Kidney (tissue), 14 donors: ENCODE data around the gene OSBPL9. TPM values are rescaled to one million over a fixed set of nuclear protein-coding genes. Genes with fewer than 3 reads are reported as not detected.

ENCODE experiments used
- DNase-seq, 5 donors: peaks; one replicate each; pipeline ENCODE4 v3.0.0-alpha.2; 2013 to 2020
- FAIRE-seq: peaks from 2 replicates; lab custom pipeline; 2012; peaks lifted over from hg19 to GRCh38; lab: Jason Lieb, UNC
- H3K27ac ChIP-seq, 2 donors: one replicate each; pipeline ENCODE4 v1.7.0; 2013; ENCODE audit warnings: low read depth in 2 of 2, low read length in 2 of 2, inconsistent platforms in 1 of 2
- H3K27me3 ChIP-seq: one replicate; pipeline ENCODE4 v1.7.1; 2013; ENCODE audit warnings: low read length, inconsistent platforms; ENCODE audit not compliant: control insufficient read depth, insufficient read depth
- H3K36me3 ChIP-seq, 3 donors: one replicate each; pipeline versions ENCODE4 v1.7.0 to v1.7.1; 2013; ENCODE audit warnings: low read length in 3 of 3, control low read depth in 1 of 3, inconsistent platforms in 1 of 3; ENCODE audit not compliant: insufficient read depth in 3 of 3, control insufficient read depth in 2 of 3
- H3K4me1 ChIP-seq, 3 donors: one replicate each; pipeline versions ENCODE4 v1.7.0 to v1.7.1; 2013; ENCODE audit warnings: low read length in 3 of 3, inconsistent platforms in 1 of 3, low read depth in 1 of 3; ENCODE audit not compliant: control insufficient read depth in 2 of 3, insufficient read depth in 2 of 3
- H3K4me3 ChIP-seq, 3 donors: one replicate each; pipeline versions ENCODE4 v1.7.0 to v1.8.1; 2013; ENCODE audit warnings: low read length in 3 of 3, control low read depth in 1 of 3, inconsistent platforms in 1 of 3
- H3K9ac ChIP-seq, 3 donors: one replicate each; pipeline versions ENCODE4 v1.7.0 to v1.7.1; 2013; ENCODE audit warnings: low read length in 3 of 3, control low read depth in 1 of 3, inconsistent platforms in 1 of 3
- H3K9me3 ChIP-seq, 3 donors: one replicate each; pipeline versions ENCODE4 v1.7.0 to v1.7.1; 2013; ENCODE audit warnings: low read length in 3 of 3, control low read depth in 1 of 3, inconsistent platforms in 1 of 3; ENCODE audit not compliant: control insufficient read depth in 2 of 3, insufficient read depth in 1 of 3
- intact Hi-C: fragments of 100-400 bp; cut with DNase I; formaldehyde crosslinking; loops from one replicate; pipeline ENCODE4 v1.11.1; 2022
- polyA plus RNA-seq: library from polyadenylated mRNA; stranded (reverse); fragments of 350-450 nt; fragmentation: Illumina TruSeq; extraction: RNeasy Lipid Tissue Mini Kit (QIAGEN cat#74804); gene quantifications from one replicate; pipeline ENCODE4 v1.2.3, GENCODE V29; 2014; ENCODE audit warnings: low read depth, low replicate concordance; ENCODE audit not compliant: insufficient read depth
- total RNA-seq: library from RNA; stranded (reverse); fragmentation: NEBNext Ultra II Directional; extraction: Animal tissue kit (Norgen Biotek cat#: 25700); gene quantifications from one replicate; pipeline ENCODE4 v1.2.1, GENCODE V29; 2021
- TF ChIP-seq, protein P1 (sequence below): IDR thresholded peaks from 3 replicates; pipeline ENCODE4 v1.5.1; 2012; ENCODE audit warnings: mild to moderate bottlenecking, moderate library complexity, borderline replicate concordance; ENCODE audit not compliant: insufficient read depth; ENCODE audit errors: extremely low read depth
- donor health status: control.
- donor health status: control.
- donor health status: control.
- donor health status: control.
- donor health status: control.
- donor health status: DM: yes; HTN: yes; CAD: no.
- donor health status: Normal renal cell carcinoma (clear cell type).

OSBPL9 gene
- total and polyA plus RNA-seq, 2 donors from 2014 or later: 73.2 to 76.6 TPM

DNA sequence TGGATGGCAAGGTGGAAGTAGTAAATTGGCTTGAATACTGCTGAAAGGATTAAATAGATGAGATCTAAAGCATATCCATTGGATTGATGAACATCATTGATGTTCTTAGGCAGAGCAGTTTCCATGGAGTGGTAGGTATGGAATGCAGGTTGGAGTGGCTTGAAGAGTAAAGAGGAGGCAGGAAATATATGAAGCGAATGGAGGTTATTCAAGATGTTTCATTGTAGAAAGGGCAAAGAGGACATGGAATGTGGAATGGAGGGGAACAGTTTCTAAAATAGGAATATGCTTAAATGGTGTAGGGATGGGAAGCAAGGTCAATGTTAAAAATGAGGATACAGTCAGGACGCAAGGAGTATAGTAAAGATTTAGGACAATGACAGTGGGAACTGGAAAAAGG lies 6.1 kb downstream of the OSBPL9 start:
- Histone ChIP-seq H3K4me3 (no peak overlapping the region), H3K4me1 (peaks cover 0 to 30% (median 17%) of the 10 kb centered on the region in 3 donors), H3K36me3 (no peaks in the 10 kb centered on the region), H3K9me3 (no peaks in the 10 kb centered on the region), H3K27ac (peak overlapping the region in 1 of 2 donors; percentile 32), H3K27me3 (no peaks in the 10 kb centered on the region), H3K9ac (no peak overlapping the region)
- intact Hi-C loops: no loop called here
- TF ChIP-seq, protein P1, sequence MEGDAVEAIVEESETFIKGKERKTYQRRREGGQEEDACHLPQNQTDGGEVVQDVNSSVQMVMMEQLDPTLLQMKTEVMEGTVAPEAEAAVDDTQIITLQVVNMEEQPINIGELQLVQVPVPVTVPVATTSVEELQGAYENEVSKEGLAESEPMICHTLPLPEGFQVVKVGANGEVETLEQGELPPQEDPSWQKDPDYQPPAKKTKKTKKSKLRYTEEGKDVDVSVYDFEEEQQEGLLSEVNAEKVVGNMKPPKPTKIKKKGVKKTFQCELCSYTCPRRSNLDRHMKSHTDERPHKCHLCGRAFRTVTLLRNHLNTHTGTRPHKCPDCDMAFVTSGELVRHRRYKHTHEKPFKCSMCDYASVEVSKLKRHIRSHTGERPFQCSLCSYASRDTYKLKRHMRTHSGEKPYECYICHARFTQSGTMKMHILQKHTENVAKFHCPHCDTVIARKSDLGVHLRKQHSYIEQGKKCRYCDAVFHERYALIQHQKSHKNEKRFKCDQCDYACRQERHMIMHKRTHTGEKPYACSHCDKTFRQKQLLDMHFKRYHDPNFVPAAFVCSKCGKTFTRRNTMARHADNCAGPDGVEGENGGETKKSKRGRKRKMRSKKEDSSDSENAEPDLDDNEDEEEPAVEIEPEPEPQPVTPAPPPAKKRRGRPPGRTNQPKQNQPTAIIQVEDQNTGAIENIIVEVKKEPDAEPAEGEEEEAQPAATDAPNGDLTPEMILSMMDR: no peak
- FAIRE-seq (no peak), DNase-seq (no peak)

DNA sequence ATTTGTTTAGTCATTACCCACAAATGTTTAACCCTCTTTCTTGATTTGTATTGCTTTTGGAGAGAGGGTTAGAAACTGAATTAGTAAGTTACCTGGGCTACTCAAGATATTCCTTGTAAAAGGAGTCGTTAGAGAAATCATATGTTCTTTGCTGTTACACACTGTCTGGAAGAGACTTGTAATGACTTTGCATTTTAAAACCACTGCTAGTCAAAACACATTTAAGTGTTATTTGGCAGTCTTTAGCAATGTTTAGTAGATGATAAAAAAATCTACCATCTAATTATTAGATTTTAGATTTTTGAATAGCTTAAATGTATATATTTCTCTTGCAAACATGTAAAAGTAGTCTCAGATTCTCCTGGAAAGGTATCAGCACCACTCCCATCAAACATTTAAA lies 6.6 kb downstream of the OSBPL9 start:
- FAIRE-seq (no peak), DNase-seq (no peak)
- Histone ChIP-seq H3K27ac (no peak overlapping the region), H3K36me3 (no peaks in the 10 kb centered on the region), H3K9ac (no peak overlapping the region), H3K4me3 (no peak overlapping the region), H3K4me1 (peaks cover 0 to 30% (median 16%) of the 10 kb centered on the region in 3 donors), H3K27me3 (no peaks in the 10 kb centered on the region), H3K9me3 (no peaks in the 10 kb centered on the region)
- TF ChIP-seq, protein P1: no peak
- intact Hi-C loops: no loop called here

DNA sequence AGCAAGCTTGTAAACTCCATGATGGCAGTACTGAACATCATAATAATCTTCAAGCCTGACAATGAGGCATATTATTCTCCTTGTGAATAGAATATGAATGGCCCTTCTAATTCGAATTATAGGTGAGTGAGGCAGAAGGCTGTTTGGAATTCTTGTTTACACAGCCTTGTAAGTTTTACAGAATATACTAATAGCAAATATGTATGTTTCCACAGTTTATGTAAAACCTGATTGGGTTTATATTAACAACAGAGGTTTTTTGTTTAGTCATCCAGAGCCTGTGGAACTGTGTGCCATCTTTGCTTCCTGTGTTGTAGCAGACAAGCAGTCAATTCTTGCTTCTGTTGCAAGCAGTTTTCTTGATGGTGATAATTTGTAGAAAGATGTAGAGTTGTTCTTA lies 8.0 kb downstream of the OSBPL9 start:
- Histone ChIP-seq H3K9ac (no peak overlapping the region), H3K4me3 (no peak overlapping the region), H3K27ac (no peak overlapping the region), H3K27me3 (no peaks in the 10 kb centered on the region), H3K36me3 (no peaks in the 10 kb centered on the region), H3K9me3 (no peaks in the 10 kb centered on the region), H3K4me1 (peaks cover 0 to 20% (median 9%) of the 10 kb centered on the region in 3 donors)
- DNase-seq (no peak), FAIRE-seq (no peak)
- TF ChIP-seq, protein P1: no peak
- intact Hi-C loops: no loop called here

DNA sequence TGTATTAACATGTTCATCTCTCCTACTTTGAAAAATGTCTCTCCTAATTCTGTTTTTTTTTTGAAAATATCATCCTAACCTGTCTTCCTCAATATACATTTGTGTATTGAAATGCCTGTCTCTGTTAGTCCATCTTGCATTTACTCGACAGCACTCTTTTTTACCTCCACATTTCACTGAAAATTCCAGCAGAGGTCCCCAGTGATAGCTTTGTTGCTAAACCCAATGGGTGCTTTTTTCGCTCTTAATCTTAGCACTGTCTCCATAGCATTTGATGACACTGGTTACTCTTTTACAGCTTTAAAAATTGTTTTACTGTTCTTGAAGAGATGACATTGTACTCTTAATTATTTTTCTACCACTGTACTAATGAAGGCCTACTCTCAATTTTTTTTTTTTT lies 10.8 kb downstream of the OSBPL9 start:
- peak in 2 of 5 donors; percentile 36 to 42 for DNase-seq
- FAIRE-seq: no peak

More for the DNA sequence above, 10.8 kb downstream of the OSBPL9 start:
- H3K9me3 ChIP-seq: no peaks in the 10 kb centered on the region
- H3K4me3 ChIP-seq: no peak overlapping the region
- peaks cover 0 to 2% (median 0%) of the 10 kb centered on the region in 3 donors for H3K4me1 ChIP-seq
- H3K36me3 ChIP-seq: no peaks in the 10 kb centered on the region
- H3K27ac ChIP-seq: no peak overlapping the region
- TF ChIP-seq, protein P1: peak; percentile 52
- no peaks in the 10 kb centered on the region for H3K27me3 ChIP-seq
- intact Hi-C loops: no loop called here
- no peak overlapping the region for H3K9ac ChIP-seq
